Measurements from ENCODE around the gene PLA2G4B.
A peak's percentile ranks its signal among the peaks of the same experiment; 100 is the strongest.

PLA2G4B gene

GRCh38 chr15:41891226-41891625 lies 52.6 kb downstream of the PLA2G4B start:
- no peak for DNase-seq

- DNase-seq: no peak
These were observed 53.3 kb downstream of the PLA2G4B start for GRCh38 chr15:41891946-41892345.

- DNase-seq: no peak
These were observed 54.2 kb downstream of the PLA2G4B start for GRCh38 chr15:41892621-41893421.

GRCh38 chr15:41893422-41894250 lies 55.0 kb downstream of the PLA2G4B start, which contains the start of gene SPTBN5:
Gene SPTBN5 (minus strand): TSS chr15:41894053. CDS start chr15:41893497, 556 bp downstream.
- no peak for DNase-seq

- DNase-seq: no peak
These were observed 55.7 kb downstream of the PLA2G4B start for GRCh38 chr15:41894251-41894790.

- peak; percentile 84 for DNase-seq
These were observed 56.3 kb downstream of the PLA2G4B start for GRCh38 chr15:41894791-41895463.

- no peak for DNase-seq
These were observed 56.8 kb downstream of the PLA2G4B start for GRCh38 chr15:41895491-41895890.

GRCh38 chr15:41895957-41896356 lies 57.3 kb downstream of the PLA2G4B start:
- no peak for DNase-seq

GRCh38 chr15:41896566-41896965 lies 57.9 kb downstream of the PLA2G4B start:
- DNase-seq: no peak

GRCh38 chr15:41897363-41897799 lies 58.7 kb downstream of the PLA2G4B start:
- no peak for DNase-seq

Measured in hematopoietic multipotent progenitor cell treated with erythropoietin and hydrocortisone succinate and interleukin-3 and kit ligand, for 4 days (in vitro differentiated cells).